Retinal pigment epithelial cell (primary cell): ENCODE measurements around the gene SNCB.
A peak's percentile ranks its signal among the peaks of the same experiment; 100 is the strongest.

Experiments
- DNase-seq: peaks from one replicate; pipeline ENCODE4 v3.0.0-alpha.2; 2010; ENCODE audit warnings: low read depth
- H3K4me3 ChIP-seq: 2 replicates; pipeline ENCODE4 v1.5.1; 2011; ENCODE audit warnings: mild to moderate bottlenecking, low read length, control low read depth, moderate library complexity
- TF ChIP-seq, protein P1 (sequence below): conservative IDR thresholded peaks from 2 replicates; pipeline ENCODE4 v1.5.1; 2011; ENCODE audit warnings: low read depth, low read length, control low read depth, inconsistent platforms

SNCB gene

DNA sequence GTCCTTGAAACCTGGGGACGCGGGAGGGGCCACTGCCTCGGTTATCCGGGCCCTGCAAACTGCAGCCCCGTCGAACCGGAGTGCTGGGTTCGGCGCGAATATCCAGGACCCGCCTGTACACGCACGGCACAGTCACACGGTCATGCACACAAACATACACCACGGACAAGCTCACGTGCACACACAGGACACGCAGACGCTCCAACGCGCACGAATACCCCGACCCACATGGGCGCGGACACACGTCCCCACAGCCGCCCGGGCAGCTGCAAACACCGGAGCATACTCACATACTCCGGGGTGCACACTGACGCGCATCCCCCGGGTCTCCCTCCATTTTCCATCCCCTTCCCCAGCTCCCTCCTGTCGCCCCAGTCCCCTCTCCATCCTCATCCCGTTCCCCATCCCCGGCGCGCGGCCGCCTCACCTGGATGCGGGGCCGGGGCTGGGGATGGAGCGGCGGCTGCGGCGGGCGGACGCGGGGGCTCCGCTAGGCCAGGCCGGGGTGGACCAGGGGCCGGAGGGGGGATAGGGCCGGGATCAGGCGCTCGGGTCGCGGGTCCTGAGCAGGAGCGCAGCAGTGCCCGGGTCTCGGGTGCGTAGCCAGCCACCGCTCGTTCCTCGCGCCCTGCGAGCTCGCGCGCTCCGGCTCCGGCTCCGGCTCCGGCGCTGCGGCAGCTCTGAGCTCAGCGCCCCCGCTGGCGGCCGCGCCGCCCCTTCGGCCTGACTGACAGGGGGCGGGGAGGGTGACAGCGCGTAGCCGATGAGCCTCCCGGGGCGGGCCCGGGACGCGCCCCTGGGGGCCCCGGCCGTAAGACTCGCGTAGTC lies at the start of gene SNCB, which contains the start of gene EIF4E1B:
Gene SNCB (minus strand): TSS at position 682 of the 828 bp plus-strand sequence. CDS start 880 bp downstream, outside the sequence.
Gene EIF4E1B (plus strand): TSS at position 823 of the 828 bp plus-strand sequence. CDS start 12,113 bp downstream, outside the sequence.
- peak within 1 kb of the TSS; percentile 39 for H3K4me3 ChIP-seq
- TF ChIP-seq, protein P1, sequence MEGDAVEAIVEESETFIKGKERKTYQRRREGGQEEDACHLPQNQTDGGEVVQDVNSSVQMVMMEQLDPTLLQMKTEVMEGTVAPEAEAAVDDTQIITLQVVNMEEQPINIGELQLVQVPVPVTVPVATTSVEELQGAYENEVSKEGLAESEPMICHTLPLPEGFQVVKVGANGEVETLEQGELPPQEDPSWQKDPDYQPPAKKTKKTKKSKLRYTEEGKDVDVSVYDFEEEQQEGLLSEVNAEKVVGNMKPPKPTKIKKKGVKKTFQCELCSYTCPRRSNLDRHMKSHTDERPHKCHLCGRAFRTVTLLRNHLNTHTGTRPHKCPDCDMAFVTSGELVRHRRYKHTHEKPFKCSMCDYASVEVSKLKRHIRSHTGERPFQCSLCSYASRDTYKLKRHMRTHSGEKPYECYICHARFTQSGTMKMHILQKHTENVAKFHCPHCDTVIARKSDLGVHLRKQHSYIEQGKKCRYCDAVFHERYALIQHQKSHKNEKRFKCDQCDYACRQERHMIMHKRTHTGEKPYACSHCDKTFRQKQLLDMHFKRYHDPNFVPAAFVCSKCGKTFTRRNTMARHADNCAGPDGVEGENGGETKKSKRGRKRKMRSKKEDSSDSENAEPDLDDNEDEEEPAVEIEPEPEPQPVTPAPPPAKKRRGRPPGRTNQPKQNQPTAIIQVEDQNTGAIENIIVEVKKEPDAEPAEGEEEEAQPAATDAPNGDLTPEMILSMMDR = no peak
- DNase-seq = no peak

DNA sequence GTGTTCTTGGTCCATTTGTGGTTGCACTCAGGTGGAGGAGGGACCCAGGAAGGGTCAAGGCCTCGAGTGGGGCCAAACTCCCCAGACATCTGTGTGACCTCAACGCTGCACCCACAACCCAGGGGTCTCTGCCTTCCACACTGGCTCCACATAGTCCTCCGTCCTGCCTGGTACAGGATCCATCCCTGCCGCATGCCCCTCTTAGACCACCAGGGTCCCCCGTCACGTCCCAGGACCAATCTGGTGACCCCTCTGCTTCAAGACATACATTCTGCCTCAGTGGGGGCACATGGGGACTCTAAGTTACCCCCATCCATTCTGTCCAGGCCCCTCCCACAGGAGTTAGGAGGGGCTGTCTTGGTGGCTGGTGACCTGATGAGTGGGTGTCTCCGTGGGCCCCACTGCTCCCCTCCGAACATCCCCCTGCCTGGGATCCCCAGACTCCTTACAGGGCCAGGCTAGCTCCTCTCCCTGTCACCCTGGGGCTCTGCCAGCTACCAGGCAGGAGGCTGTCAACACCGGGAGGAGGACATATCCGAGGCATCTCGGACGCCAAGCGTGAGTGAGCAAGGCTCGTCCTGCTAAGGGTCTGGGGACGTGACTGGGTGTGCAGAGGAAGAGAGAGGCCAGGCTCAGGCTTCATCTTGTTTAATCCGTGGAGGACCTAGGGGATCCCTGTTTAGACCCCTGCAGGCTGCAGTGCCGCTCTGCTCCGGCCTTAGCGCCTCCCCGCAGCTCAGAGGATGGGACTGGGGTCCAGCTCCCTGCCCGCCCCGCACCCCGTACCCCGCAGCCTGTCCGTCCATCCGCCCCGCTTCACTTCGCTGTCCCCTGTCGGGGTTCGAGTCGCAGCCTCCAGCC lies 49.3 kb upstream of the SNCB start:
- H3K4me3 ChIP-seq = no peak overlapping the region
- TF ChIP-seq, protein P1 = no peak
- no peak for DNase-seq

DNA sequence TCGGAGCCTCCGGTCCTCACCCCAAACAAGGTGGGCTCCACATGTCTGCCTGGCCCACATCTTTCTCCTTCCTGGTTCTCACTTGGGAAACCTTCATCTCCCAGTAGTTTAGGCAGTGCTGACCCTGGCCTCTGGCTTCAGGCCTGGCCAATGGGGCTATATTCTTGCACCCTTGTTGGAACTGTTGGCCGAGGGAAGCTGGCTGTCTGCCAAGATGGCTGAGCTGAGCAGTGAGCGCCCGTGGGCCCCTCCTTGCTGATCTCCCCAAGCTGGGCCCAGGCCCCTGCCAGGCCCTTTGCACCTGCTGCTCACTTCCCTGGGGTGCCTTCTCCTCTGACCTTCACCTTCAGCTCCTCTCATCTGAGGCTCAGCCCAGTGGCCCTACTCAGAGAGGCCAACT lies 48.2 kb upstream of the SNCB start:
- no peak for DNase-seq
- no peak overlapping the region for H3K4me3 ChIP-seq
- TF ChIP-seq, protein P1 = no peak

DNA sequence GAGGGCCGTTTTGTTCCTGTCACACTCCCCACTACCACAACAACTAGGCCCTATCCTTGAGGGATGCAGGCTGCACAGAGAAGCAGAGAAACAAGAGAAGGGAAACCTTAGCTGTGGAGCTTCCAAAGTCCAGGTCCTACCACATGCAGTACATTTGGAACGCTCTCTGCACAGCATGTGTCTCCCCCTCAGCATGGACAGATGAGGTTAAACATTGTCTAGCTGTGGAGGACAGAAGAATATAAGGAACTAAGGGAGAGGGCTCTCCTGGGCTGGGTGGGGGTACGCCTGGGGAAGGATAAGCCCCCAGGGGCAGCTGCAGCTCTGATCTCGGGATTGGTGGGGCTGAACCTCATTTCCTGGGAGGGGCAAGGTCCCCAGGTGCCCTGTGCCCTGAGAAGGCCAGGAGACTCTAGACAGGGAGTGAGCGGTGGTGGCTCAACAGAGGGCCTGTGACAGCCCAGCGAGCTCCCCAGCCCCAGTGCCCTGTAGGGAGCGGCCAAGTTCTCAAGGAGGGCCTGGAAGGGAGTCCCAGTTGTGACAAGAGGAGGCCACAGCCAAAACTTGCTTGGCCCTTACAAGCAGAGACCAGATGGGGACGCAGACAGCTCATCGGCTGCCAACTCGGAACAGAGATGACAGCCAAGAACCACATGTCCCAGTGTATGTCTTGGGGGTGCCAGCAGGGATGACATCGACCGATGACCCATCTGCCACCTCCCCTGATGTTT lies 47.0 kb upstream of the SNCB start:
- TF ChIP-seq, protein P1 = no peak
- no peak for DNase-seq

DNA sequence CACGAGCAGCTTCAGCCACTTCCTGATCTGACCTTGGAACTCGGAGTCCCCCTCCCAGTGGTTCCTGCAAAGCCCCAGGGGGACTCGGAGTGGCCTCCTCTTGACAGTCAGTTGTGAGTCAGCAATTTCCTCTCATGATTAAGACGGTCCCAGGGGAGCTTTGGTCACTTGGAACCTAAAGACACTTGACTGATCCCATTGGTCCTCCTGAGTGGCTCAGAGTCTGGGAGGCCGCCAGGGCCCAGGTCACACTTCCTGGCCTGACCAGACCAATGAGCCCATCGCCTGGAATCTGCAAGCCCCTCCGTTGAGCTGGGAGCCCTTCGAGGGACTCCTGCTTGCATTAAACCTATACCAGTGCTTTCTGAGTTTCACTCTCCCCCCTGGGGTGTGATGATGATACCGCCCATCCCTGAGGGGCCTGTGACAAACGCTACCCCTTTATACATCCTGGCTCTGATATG lies 46.1 kb upstream of the SNCB start:
- H3K4me3 ChIP-seq = no peak overlapping the region
- TF ChIP-seq, protein P1 = no peak
- no peak for DNase-seq

More for the DNA sequence above, 47.0 kb upstream of the SNCB start:
- no peak overlapping the region for H3K4me3 ChIP-seq

DNA sequence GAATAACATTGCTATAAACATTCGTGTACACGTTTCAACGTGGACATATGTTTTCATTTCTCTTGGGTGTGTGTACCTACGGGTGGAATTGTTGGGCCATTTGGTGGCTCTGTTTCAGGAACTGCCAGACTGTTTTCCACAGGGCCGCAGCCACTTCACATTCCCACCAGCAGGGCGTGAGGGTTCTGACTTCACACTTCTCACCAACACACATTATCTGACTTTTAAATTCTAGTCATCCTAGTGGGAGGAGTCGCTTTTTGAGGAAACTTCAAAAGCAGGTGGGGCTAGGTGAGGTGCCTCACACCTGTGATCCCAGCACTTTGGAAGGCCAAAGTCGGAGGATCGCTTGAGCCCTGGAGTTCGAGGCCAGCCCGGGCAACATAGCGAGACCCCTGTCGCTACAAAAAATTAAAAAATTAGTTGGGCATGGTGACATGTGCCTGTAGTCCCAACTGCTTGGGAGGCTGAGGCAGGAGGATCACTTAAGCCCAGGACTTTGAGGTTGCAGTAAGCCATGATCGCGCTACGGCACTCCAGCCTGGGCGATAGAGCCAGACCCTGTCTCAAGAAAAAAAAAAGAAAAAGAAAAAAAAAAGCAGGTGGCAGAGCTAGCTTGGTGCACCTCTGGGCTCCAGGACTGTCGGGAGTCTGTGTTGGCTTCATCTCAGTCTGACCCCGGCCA lies 45.5 kb upstream of the SNCB start:
- no peak overlapping the region for H3K4me3 ChIP-seq
- TF ChIP-seq, protein P1 = peak; percentile 74
- DNase-seq = no peak
